Measurements from ENCODE around the gene TUSC1.
"Not testable (repeated sequence)": the region's sequence is repeated elsewhere in the genome, so short reads cannot be mapped to it uniquely, and the experiment has no call there.

Gene TUSC1

GRCh38 chr9:25691786-25692185 is 13.5 kb upstream of the TUSC1 start:
- Histone ChIP-seq H3K4me3 (no peak overlapping the region), H3K27me3 (no peaks in the 10 kb centered on the region), H3K27ac (no peak overlapping the region), H3K9ac (no peak overlapping the region), H3K4me2 (no peak overlapping the region), H3K9me3 (replicated peaks in 1 of 11) (no peaks in the 10 kb centered on the region), H4K20me1 (no peaks in the 10 kb centered on the region), H3K36me3 (no peaks in the 10 kb centered on the region), H3K4me1 (no peaks in the 10 kb centered on the region)
- no peak for TF ChIP-seq Cebpa-rat (IDR thresholded peaks at IDR 0.05)

- no peak for TF ChIP-seq Cebpa-rat (IDR thresholded peaks at IDR 0.05)
- no peak overlapping the region for H3K27ac ChIP-seq
- H3K4me2 ChIP-seq, result no peak overlapping the region
- no peaks in the 10 kb centered on the region for H3K36me3 ChIP-seq
- H3K27me3 ChIP-seq, result no peaks in the 10 kb centered on the region
- no peak overlapping the region for H3K4me3 ChIP-seq
- no peaks in the 10 kb centered on the region for H3K4me1 ChIP-seq
- H4K20me1 ChIP-seq, result no peaks in the 10 kb centered on the region
- H3K9me3 ChIP-seq (replicated peaks in 1 of 11), result no peaks in the 10 kb centered on the region
- no peak overlapping the region for H3K9ac ChIP-seq
These were observed 6.1 kb upstream of the TUSC1 start for GRCh38 chr9:25684321-25684720.

- peaks cover 15 to 22% (median 17%) of the 10 kb centered on the region in 11 experiments for H3K9me3 ChIP-seq (replicated peaks in 1 of 11)
- TF ChIP-seq Cebpa-rat (IDR thresholded peaks at IDR 0.05), result no peak
- H3K27me3 ChIP-seq, result no peaks in the 10 kb centered on the region
- H3K4me2 ChIP-seq, result no peak overlapping the region
- H3K9ac ChIP-seq, result no peak overlapping the region
- H3K27ac ChIP-seq, result no peak overlapping the region
- H4K20me1 ChIP-seq, result no peaks in the 10 kb centered on the region
- no peak overlapping the region for H3K4me3 ChIP-seq
- H3K4me1 ChIP-seq, result no peaks in the 10 kb centered on the region
- no peaks in the 10 kb centered on the region for H3K36me3 ChIP-seq
These were observed 3.0 kb upstream of the TUSC1 start for GRCh38 chr9:25681266-25681665.

- H3K9me3 ChIP-seq (replicated peaks in 1 of 11), result peaks cover 15 to 22% (median 17%) of the 10 kb centered on the region in 11 experiments
- TF ChIP-seq Cebpa-rat (IDR thresholded peaks at IDR 0.05), result no peak
- H3K4me1 ChIP-seq, result no peaks in the 10 kb centered on the region
- H3K9ac ChIP-seq, result no peak overlapping the region
- H4K20me1 ChIP-seq, result no peaks in the 10 kb centered on the region
- no peak overlapping the region for H3K4me3 ChIP-seq
- H3K36me3 ChIP-seq, result no peaks in the 10 kb centered on the region
- no peak overlapping the region for H3K27ac ChIP-seq
- no peak overlapping the region for H3K4me2 ChIP-seq
- no peaks in the 10 kb centered on the region for H3K27me3 ChIP-seq
These were observed 659 bp upstream of the TUSC1 start for GRCh38 chr9:25678846-25679360.

GRCh38 chr9:25677301-25678146 is 720 bp downstream of the TUSC1 start:
- no peak for TF ChIP-seq Cebpa-rat (IDR thresholded peaks at IDR 0.05)
- H3K36me3 ChIP-seq, result no peaks in the 10 kb centered on the region
- no peak overlapping the region for H3K4me3 ChIP-seq
- no peaks in the 10 kb centered on the region for H3K4me1 ChIP-seq
- H3K9me3 ChIP-seq (replicated peaks in 1 of 11), result peaks cover 15 to 22% (median 17%) of the 10 kb centered on the region in 11 experiments
- no peak overlapping the region for H3K4me2 ChIP-seq
- H3K9ac ChIP-seq, result no peak overlapping the region
- no peak overlapping the region for H3K27ac ChIP-seq
- H3K27me3 ChIP-seq, result no peaks in the 10 kb centered on the region
- H4K20me1 ChIP-seq, result no peaks in the 10 kb centered on the region

GRCh38 chr9:25675858-25676257 is 2.4 kb downstream of the TUSC1 start:
- not testable (repeated sequence) for H4K20me1 ChIP-seq, H3K9ac ChIP-seq, H3K27me3 ChIP-seq, H3K27ac ChIP-seq, H3K4me1 ChIP-seq, H3K4me3 ChIP-seq, H3K4me2 ChIP-seq, H3K36me3 ChIP-seq
- H3K9me3 ChIP-seq (replicated peaks in 1 of 11), result peaks cover 15 to 22% (median 17%) of the 10 kb centered on the region in 11 experiments

GRCh38 chr9:25658571-25658970 is 19.7 kb downstream of the TUSC1 start:
- no peak for TF ChIP-seq Cebpa-rat (IDR thresholded peaks at IDR 0.05)
- Histone ChIP-seq H3K9ac (no peak overlapping the region), H3K9me3 (replicated peaks in 1 of 11) (no peaks in the 10 kb centered on the region), H3K4me2 (no peak overlapping the region), H3K4me1 (no peaks in the 10 kb centered on the region), H4K20me1 (no peaks in the 10 kb centered on the region), H3K27me3 (no peaks in the 10 kb centered on the region), H3K27ac (no peak overlapping the region), H3K36me3 (no peaks in the 10 kb centered on the region), H3K4me3 (no peak overlapping the region)

- Histone ChIP-seq H4K20me1 (no peaks in the 10 kb centered on the region), H3K9me3 (replicated peaks in 1 of 11) (no peaks in the 10 kb centered on the region), H3K4me1 (no peaks in the 10 kb centered on the region), H3K9ac (no peak overlapping the region), H3K4me2 (no peak overlapping the region), H3K36me3 (no peaks in the 10 kb centered on the region), H3K27ac (no peak overlapping the region), H3K27me3 (no peaks in the 10 kb centered on the region), H3K4me3 (no peak overlapping the region)
- no peak for TF ChIP-seq Cebpa-rat (IDR thresholded peaks at IDR 0.05)
These were observed 23.8 kb downstream of the TUSC1 start for GRCh38 chr9:25654417-25654816.

- no peaks in the 10 kb centered on the region for H3K27me3 ChIP-seq
- no peak overlapping the region for H3K9ac ChIP-seq
- 0 out of 22 replicates have a peak overlapping the region, but pooled peaks of 1 of the 11 experiments have one; percentile 3 for H3K27ac ChIP-seq
- no peaks in the 10 kb centered on the region for H3K9me3 ChIP-seq (replicated peaks in 1 of 11)
- peak overlapping the region in 6 of 11 experiments; percentile 5 to 62 (median 24); a peak in 9 of 22 replicates for H3K4me2 ChIP-seq
- H3K4me3 ChIP-seq, result no peak overlapping the region
- H3K36me3 ChIP-seq, result no peaks in the 10 kb centered on the region
- H4K20me1 ChIP-seq, result no peaks in the 10 kb centered on the region
- peaks cover 0 to 23% (median 5%) of the 10 kb centered on the region in 10 experiments; a peak in 6 of 20 replicates for H3K4me1 ChIP-seq
- TF ChIP-seq Cebpa-rat (IDR thresholded peaks at IDR 0.05), result no peak
These were observed 30.1 kb downstream of the TUSC1 start for GRCh38 chr9:25648116-25648515.

- Histone ChIP-seq H3K27me3 (no peaks in the 10 kb centered on the region), H4K20me1 (no peaks in the 10 kb centered on the region), H3K4me3 (no peak overlapping the region), H3K4me1 (no peaks in the 10 kb centered on the region), H3K9me3 (replicated peaks in 1 of 11) (no peaks in the 10 kb centered on the region), H3K4me2 (no peak overlapping the region), H3K36me3 (no peaks in the 10 kb centered on the region), H3K27ac (no peak overlapping the region), H3K9ac (no peak overlapping the region)
- no peak for TF ChIP-seq Cebpa-rat (IDR thresholded peaks at IDR 0.05)
These were observed 42.2 kb downstream of the TUSC1 start for GRCh38 chr9:25636026-25636425.
